Neutrophil (primary cell): ENCODE measurements around the gene KIF3A.

Source experiments
- H3K27ac ChIP-seq: fragments of 200-600 bp; sonication (generic); 2 replicates; pipeline ENCODE4 v1.5.1; 2016; ENCODE audit warnings: mild to moderate bottlenecking, moderate library complexity
- H3K27me3 ChIP-seq: fragments of 200-600 bp; sonication (generic); 2 replicates; pipeline ENCODE4 v1.6.0; 2016; ENCODE audit warnings: mild to moderate bottlenecking
- H3K36me3 ChIP-seq: fragments of 200-600 bp; sonication (generic); 2 replicates; pipeline ENCODE4 v1.5.1; 2017
- H3K4me1 ChIP-seq, 2 experiments: fragments of 200-600 bp in 1 of 2; sonication (generic) in 1 of 2; 1 replicate in 1 of 2; 2 replicates in 1 of 2; pipeline versions ENCODE4 v1.5.1 to v1.6.1; 2013 to 2016; ENCODE audit warnings: low read depth in 1 of 2, low read length in 1 of 2, mild to moderate bottlenecking in 1 of 2, moderate library complexity in 1 of 2; ENCODE audit not compliant: control insufficient read depth in 1 of 2, insufficient read depth in 1 of 2
- H3K4me3 ChIP-seq, 2 experiments: fragments of 200-600 bp in 1 of 2; sonication (generic) in 1 of 2; 1 replicate in 1 of 2; 2 replicates in 1 of 2; pipeline ENCODE4 v1.5.1; 2013 to 2016; ENCODE audit warnings: low read depth in 1 of 2, low read length in 1 of 2, mild to moderate bottlenecking in 1 of 2, moderate library complexity in 1 of 2
- H3K9me3 ChIP-seq: fragments of 200-600 bp; sonication (generic); 2 replicates; pipeline ENCODE4 v1.5.1; 2016
- TF ChIP-seq, protein P1 (sequence below): fragments of 200-600 bp; sonication (generic); IDR thresholded peaks from 2 replicates; pipeline ENCODE4 v1.5.1; 2016; ENCODE audit warnings: antibody characterized with exemption

Gene KIF3A

DNA sequence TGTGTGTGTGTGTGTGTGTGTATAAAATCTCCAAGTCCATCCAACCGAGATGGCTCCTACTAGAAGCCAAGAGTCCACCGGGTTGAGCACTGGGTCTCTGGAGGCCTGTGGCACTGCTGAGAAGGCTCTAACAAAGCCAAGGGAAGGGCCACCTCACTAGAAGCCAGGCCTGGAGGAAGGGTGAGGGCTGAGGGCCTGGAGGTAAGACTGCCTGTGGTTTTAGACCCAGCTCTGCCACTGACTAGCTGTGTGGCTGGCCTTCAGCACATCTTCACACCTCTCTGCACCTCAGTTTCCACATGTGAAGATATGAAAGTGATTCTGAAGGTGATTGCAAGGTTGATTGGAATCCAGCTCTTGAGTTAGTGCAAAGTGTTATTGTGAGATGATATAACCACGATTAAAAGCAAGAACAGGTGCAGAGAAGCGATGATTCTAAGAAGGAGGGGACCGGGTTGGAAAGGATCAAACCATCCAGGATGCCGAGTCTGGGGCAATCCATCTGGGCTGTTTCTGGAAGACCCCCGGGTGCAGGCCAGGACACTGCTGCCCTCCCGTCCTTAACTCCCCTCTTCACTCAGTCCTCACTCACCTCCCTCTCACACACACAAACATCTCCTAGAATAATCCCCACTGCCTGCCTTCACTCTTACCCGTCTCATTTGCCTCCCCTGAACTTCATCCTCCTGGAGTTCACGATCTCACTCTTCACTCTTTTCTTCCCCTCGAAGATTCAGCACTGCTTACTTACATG, 61.2 kb downstream of the KIF3A start:
- Histone ChIP-seq H3K27me3 (no peaks in the 10 kb centered on the region), H3K4me3 (no peak overlapping the region), H3K27ac (no peak overlapping the region), H3K4me1 (no peaks in the 10 kb centered on the region), H3K36me3 (no peaks in the 10 kb centered on the region), H3K9me3 (no peaks in the 10 kb centered on the region)
- TF ChIP-seq, protein P1, sequence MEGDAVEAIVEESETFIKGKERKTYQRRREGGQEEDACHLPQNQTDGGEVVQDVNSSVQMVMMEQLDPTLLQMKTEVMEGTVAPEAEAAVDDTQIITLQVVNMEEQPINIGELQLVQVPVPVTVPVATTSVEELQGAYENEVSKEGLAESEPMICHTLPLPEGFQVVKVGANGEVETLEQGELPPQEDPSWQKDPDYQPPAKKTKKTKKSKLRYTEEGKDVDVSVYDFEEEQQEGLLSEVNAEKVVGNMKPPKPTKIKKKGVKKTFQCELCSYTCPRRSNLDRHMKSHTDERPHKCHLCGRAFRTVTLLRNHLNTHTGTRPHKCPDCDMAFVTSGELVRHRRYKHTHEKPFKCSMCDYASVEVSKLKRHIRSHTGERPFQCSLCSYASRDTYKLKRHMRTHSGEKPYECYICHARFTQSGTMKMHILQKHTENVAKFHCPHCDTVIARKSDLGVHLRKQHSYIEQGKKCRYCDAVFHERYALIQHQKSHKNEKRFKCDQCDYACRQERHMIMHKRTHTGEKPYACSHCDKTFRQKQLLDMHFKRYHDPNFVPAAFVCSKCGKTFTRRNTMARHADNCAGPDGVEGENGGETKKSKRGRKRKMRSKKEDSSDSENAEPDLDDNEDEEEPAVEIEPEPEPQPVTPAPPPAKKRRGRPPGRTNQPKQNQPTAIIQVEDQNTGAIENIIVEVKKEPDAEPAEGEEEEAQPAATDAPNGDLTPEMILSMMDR = no peak

DNA sequence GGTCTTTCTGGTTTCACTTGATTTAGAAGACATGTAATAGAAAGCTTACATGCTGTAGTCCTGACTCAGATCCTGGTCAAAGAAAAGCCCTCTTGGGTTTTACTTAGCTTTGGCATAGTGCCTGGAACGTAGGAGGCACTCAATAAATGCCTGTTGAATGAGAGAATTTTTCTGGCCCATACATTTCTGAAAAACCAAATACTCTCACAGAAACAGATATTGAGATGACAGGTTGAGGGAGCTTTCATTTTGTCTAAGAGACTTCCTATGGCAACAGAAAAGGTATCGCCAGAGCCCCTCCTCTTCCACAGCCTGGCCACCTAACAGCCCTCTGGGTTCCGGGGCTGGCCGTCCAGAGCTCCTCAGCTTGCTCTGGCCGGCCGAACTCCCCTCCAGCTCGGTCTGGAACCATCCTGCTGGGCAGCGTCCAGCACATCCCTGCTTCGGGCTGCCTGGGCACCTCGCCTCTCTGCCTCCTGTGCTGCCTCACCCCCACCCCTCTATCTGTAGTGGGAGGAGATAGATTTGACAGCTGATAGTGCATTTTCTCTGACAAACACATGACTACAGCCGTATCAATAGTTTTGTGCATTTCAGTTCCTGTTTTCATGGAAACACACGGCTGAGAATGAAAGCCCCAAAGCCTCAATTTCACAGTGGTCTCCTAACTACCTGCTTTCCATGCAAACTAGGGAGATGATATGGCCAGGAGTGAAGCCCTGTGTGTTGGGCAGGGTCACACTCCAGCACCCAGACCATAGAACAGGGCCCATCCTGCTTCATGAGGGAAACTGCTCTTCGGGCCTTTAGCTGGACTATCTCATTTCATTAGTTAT, 62.5 kb downstream of the KIF3A start:
- Histone ChIP-seq H3K27ac (no peak overlapping the region), H3K27me3 (no peaks in the 10 kb centered on the region), H3K4me1 (no peaks in the 10 kb centered on the region), H3K4me3 (no peak overlapping the region), H3K36me3 (no peaks in the 10 kb centered on the region), H3K9me3 (no peaks in the 10 kb centered on the region)
- TF ChIP-seq, protein P1 = no peak

DNA sequence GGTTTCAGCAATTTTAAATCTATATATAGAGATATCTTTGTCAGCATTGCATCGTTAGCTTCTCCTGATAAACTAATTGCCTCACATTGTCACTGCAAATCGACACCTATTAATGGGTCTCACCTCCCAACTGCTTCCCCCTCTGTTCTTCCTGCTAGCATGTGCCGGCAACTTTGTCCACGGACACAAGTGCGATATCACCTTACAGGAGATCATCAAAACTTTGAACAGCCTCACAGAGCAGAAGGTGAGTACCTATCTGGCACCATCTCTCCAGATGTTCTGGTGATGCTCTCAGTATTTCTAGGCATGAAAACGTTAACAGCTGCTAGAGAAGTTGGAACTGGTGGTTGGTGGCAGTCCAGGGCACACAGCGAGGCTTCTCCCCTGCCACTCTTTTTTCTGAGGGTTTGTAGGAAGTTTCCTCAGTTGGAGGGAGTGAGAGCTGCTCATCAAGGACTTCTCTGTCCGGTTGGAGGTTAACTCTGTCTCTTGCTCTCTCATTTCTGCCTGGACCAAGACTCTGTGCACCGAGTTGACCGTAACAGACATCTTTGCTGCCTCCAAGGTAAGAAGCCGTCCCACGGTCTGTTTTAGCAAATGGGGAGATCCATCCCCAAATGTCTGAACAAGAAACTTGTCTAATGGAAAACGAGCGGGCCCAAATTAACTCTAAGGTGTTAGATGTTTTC, 63.3 kb downstream of the KIF3A start, which contains the start of gene IL4:
IL4 (plus strand) TSS at position 51 of the 692 bp plus-strand sequence; CDS start at position 113, 62 bp downstream.
- Histone ChIP-seq H3K9me3 (no peaks in the 10 kb centered on the region), H3K27ac (no peak within 1 kb of the TSS)

DNA sequence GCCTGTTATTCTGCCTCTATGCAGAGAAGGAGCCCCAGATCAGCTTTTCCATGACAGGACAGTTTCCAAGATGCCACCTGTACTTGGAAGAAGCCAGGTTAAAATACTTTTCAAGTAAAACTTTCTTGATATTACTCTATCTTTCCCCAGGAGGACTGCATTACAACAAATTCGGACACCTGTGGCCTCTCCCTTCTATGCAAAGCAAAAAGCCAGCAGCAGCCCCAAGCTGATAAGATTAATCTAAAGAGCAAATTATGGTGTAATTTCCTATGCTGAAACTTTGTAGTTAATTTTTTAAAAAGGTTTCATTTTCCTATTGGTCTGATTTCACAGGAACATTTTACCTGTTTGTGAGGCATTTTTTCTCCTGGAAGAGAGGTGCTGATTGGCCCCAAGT, 63.9 kb downstream of the KIF3A start:
- Histone ChIP-seq H3K4me1 (no peaks in the 10 kb centered on the region), H3K27ac (no peak overlapping the region), H3K27me3 (no peaks in the 10 kb centered on the region), H3K36me3 (no peaks in the 10 kb centered on the region), H3K4me3 (no peak overlapping the region), H3K9me3 (no peaks in the 10 kb centered on the region)
- TF ChIP-seq, protein P1 = no peak

More for the DNA sequence above, 63.3 kb downstream of the KIF3A start, which contains the start of gene IL4:
- no peak within 1 kb of the TSS for H3K4me3 ChIP-seq
- H3K36me3 ChIP-seq = no peaks in the 10 kb centered on the region
- TF ChIP-seq, protein P1 = no peak
- H3K27me3 ChIP-seq = no peaks in the 10 kb centered on the region
- no peaks in the 10 kb centered on the region for H3K4me1 ChIP-seq

DNA sequence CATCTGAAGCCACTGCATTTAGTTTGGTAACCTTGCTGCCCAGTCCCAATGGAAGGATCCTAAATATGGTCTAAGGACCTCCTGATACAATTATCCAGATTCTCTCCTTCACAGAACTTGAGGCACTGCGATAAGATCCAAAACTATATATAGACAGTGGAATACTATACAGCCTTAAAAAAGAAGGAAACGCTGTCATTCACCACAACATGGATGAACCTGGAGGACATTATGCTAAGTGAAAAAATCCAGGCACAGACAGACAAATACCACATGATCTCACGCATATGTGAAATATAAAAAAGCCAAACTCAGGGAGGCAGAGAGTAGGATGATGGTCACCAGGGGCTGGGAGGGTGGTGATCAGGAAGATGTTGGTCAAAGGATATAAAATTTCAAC, 66.3 kb downstream of the KIF3A start:
- H3K4me1 ChIP-seq = no peaks in the 10 kb centered on the region
- no peak overlapping the region for H3K4me3 ChIP-seq
- H3K27me3 ChIP-seq = no peaks in the 10 kb centered on the region
- H3K9me3 ChIP-seq = no peaks in the 10 kb centered on the region
- TF ChIP-seq, protein P1 = no peak
- H3K36me3 ChIP-seq = no peaks in the 10 kb centered on the region
- no peak overlapping the region for H3K27ac ChIP-seq
